ENCODE measurements around the gene GRN.
"Not testable (repeated sequence)": the region's sequence is repeated elsewhere in the genome, so short reads cannot be mapped to it uniquely, and the experiment has no call there.

The GRN gene

DNA sequence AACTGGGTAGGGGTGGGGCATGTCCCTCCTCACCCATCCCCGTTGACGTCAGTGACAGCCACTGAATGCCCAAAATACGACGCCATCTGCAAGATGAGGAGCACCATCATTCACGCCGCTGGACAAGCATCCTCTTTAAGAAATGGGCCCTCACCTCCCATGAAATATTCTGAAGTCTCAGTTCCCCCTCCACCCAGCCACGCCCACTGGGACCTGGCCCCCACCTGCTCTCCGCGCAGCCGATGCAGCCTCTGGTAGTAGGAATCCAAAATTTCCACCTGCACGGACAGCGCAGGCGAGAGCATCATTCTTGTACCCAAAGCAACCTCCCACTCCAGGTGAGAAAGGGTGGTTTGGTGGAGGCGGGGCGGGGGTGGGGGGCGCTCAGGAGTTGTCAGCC lies 38.8 kb downstream of the GRN start:
- DNase-seq: no peak

GRCh38 chr17:44384281-44384822 lies 39.2 kb downstream of the GRN start:
- DNase-seq: no peak

DNA sequence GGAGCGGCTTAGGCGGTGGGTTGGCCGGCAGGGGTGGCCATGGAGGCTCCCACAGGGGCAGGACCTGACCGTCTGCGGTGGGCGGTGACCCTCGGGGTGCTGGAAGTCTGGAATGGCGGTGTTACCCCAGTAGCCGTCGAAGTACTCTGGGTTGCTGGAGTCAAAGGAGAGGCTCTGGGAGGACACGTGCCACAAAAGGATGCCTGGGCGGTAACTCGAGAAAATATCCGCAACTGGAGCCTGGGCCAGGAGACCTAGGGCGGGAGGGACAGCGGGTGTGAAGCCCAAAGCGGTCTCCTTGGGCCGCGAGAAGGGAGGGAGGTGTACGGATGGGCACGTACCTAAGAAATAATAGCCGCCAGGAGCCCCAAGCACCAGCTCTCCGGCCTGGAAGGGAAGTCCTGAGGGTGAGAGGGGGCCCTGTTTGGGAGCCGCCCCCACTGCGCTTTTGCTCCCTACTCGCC lies 39.8 kb downstream of the GRN start:
- no peak for DNase-seq

DNA sequence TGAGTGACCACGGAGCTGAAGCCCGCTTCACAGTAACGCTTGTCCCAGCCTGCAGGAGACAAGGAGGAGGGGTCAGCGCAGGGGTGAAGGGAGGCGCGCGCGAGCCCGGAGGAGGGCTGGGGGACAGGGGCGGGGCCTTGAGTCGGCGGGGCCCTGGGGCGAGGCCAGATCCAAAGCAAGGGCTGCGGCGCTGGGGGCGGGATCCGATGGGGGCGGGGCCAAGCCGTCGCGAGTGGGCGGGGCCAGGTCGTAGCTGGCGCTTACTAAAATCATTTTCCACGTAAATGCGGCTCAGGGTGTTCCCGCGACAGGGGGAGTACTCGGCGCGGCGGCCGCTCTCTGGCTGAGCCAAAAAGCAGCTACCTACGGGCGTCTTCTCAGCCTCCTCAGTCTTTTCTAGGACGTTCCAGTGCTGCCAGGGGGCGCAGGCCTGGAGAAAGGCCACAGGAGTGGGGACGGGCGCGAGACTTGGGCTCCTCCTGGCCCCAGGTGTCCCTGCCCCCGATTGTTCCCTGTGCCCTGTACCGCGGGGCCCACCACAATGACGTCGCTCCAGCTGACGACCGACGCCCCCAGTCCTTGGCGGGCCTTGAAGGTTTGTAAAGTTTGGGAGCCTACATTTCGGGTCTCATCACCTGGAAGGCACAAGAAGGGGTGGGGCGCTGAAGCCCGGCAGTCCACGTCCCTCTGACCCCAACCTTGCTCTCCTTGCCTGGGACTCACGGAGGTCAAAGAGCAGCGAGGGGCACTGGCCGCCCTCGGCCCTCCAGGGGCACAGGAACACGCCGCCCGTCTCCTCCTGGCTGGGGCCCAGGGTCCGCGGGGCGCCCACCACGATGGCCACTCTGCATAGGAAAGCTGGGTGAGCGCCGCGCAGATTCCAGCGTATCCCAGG lies 40.4 kb downstream of the GRN start:
- DNase-seq: peak in 1 of 2 experiments; percentile 42

DNA sequence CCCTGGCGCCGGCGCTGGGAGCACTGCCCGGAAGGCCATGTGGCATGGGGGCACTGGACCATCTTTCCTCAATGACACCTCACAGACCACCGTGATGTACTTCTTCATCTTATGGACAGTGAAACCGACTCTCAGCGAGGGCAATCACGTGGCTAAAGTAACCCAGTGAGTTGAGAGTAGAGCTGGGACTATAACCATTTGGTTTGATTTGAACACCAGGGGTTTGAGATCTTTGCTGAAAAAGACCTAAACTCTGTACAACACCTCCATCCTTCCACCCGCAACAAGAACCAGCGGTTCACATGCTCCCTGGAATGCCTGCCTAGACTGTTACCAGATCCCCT lies 41.1 kb downstream of the GRN start:
- DNase-seq: no peak

DNA sequence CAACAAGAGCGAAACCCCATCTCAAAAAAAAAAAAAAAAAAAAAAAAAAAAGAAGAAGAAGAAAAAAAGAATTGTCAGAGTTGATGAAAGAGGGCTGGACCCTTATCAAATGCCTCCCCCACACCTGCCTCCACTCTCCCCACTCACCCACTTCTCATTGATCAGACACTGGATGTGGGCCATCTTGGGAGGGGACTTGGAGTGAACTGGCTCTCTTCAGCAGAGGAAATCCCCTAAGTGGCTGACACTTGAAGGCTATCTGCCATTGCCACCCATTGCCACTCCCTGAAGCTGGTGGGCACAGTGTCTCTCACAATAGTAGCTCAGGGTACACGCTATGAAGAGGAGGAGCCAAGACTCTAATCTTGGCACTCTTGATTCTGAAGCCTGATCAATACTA lies 42.7 kb downstream of the GRN start:
- DNase-seq: no peak

DNA sequence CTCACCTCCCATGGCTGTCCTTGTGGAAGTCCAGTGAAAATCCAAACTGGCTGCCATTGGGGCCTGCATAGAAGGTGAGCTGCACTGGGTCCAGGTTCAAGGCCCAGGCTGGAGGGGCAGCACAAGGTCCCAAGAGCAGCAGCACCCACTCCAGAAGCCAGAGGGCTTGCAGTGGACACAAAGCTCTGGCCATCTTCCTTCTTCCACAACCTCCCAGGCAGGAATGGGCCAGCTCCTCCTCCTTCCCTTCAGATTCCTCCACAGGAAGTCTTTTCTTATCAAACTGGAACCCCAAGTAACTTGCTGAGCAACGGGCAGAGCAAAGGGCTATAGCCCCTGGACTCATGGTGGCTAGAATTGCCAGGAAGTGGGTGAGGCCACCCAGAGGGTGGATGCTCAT lies 44.2 kb downstream of the GRN start, which contains the start of gene ITGA2B:
Gene ITGA2B, minus strand, starts transcription at position 369 of the 400 bp plus-strand sequence. Its CDS starts 176 bp downstream, at position 193.
- no peak for DNase-seq

DNA sequence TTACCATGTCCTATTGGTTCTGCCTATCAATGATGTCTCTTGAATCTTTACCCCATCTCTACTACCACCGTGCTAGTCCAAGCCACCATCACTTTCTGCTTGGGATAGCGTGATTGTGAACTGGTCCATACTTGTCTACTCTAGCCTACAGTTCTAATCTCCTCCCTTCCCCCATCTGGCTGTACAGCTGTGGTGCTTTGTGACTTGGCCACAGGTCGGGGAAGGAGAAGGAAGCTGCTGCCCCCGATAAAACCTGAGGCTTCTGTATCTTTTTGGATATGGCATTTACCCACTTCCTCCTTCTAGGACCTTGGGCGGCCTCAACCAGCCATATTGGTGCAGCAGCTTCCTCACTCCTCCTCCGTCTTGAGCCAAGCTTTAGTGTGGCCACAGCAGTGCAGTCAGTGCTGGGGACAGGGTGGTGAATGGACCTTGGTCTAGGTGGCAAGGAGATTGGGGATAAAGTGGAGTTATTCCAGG lies 44.7 kb downstream of the GRN start:
- no peak for DNase-seq

GRCh38 chr17:44390250-44390870 lies 45.3 kb downstream of the GRN start:
- no peak for DNase-seq

DNA sequence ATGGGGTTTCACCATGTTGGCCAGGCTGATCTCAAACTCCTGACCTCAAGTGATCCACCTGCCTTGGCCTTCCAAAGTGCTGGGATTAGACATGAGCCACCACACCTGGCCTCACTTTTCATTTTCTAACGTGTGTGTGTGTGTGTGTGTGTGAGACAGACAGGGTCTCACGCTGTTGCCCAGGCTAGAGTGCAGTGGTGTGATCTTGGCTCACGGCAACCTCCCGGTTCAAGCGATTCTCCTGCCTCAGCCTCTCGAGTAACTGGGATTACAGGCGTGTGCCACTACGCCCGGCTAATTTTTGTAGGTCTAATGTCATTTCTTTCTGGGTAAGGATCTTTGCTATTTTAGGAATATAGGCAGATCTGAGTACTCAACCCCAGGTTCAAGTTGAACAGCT lies 49.0 kb downstream of the GRN start:
- not testable (repeated sequence) for DNase-seq

DNA sequence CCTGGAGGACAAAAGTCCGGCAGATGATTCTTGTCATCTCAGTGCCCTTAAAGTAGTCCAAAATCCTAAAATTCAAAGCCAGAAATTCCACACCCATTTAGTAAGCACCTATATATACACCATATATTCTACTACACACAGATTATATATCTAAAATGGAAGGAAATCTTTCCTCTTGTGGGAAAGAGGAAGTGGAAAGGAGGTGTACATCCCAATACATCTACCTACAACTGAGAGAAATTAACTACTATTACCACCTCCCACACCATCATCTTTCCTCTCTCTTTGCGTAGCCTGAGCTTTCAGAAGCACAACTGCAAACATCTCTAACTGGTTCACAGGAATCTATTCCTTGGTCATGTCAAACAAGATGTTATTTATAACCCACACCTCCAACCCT lies 49.7 kb downstream of the GRN start:
- DNase-seq: no peak

GRCh38 chr17:44396946-44397345 lies 51.8 kb downstream of the GRN start:
- DNase-seq: no peak

GRCh38 chr17:44397479-44398440 lies 52.7 kb downstream of the GRN start:
- no peak for DNase-seq

GRCh38 chr17:44398692-44399691 lies 53.9 kb downstream of the GRN start:
- DNase-seq: no peak

GRCh38 chr17:44400226-44400847 lies 55.2 kb downstream of the GRN start:
- peak in 1 of 2 experiments; percentile 23 for DNase-seq
